Activated naive CD8-positive, alpha-beta T cell treated with anti-CD3 and anti-CD28 coated beads, Interleukin-2, amount 50 U/mL, for 24 hours (primary cell): Measurements from ENCODE around the gene STPG4.
"Not testable (repeated sequence)": the region's sequence is repeated elsewhere in the genome, so short reads cannot be mapped to it uniquely, and the experiment has no call there.

Experiments used
- ATAC-seq: fragments of 150-1000 bp; cut with Tn5 transposase; one replicate; pipeline ENCODE4 v1.10.0; 2021
- DNase-seq: peaks from one replicate; pipeline ENCODE4 v3.0.0; 2021
- H3K27ac Mint-ChIP-seq: one replicate; pipeline ENCODE4 v1.8.0; 2021; ENCODE audit warnings: mild to moderate bottlenecking, mixed read lengths
- H3K27me3 Mint-ChIP-seq: one replicate; pipeline ENCODE4 v1.8.0; 2021; ENCODE audit warnings: mixed read lengths
- H3K36me3 Mint-ChIP-seq: one replicate; pipeline ENCODE4 v1.8.0; 2021; ENCODE audit warnings: low read depth, mixed read lengths
- H3K4me1 Mint-ChIP-seq: one replicate; pipeline ENCODE4 v1.8.0; 2021; ENCODE audit warnings: mixed read lengths
- H3K4me3 Mint-ChIP-seq: one replicate; pipeline ENCODE4 v1.8.0; 2021; ENCODE audit warnings: mild to moderate bottlenecking, moderate library complexity, mixed read lengths
- H3K9me3 Mint-ChIP-seq: one replicate; pipeline ENCODE4 v1.8.0; 2021; ENCODE audit warnings: mixed read lengths

The STPG4 gene

GRCh38 chr2:47181176-47181575, 26.1 kb upstream of the STPG4 start:
- peaks cover 3% of the 10 kb centered on the region for H3K27me3 Mint-ChIP-seq
- H3K36me3 Mint-ChIP-seq, result peaks cover 4% of the 10 kb centered on the region
- no peak overlapping the region for H3K27ac Mint-ChIP-seq
- no peaks in the 10 kb centered on the region for H3K9me3 Mint-ChIP-seq
- no peak overlapping the region for H3K4me3 Mint-ChIP-seq
- ATAC-seq (no peak), DNase-seq (no peak)
- H3K4me1 Mint-ChIP-seq, result peaks cover 17% of the 10 kb centered on the region

GRCh38 chr2:47180531-47180930, 25.4 kb upstream of the STPG4 start:
- DNase-seq (no peak), ATAC-seq (no peak)
- Mint-ChIP-seq H3K4me3 (no peak overlapping the region), H3K27ac (no peak overlapping the region), H3K36me3 (peaks cover 7% of the 10 kb centered on the region), H3K27me3 (peaks cover 3% of the 10 kb centered on the region), H3K9me3 (no peaks in the 10 kb centered on the region), H3K4me1 (peaks cover 21% of the 10 kb centered on the region)

- peaks cover 16% of the 10 kb centered on the region for H3K36me3 Mint-ChIP-seq
- H3K27me3 Mint-ChIP-seq, result peaks cover 3% of the 10 kb centered on the region
- H3K4me3 Mint-ChIP-seq, result no peak overlapping the region
- peaks cover 31% of the 10 kb centered on the region for H3K4me1 Mint-ChIP-seq
- no peak for ATAC-seq
- no peaks in the 10 kb centered on the region for H3K9me3 Mint-ChIP-seq
- no peak for DNase-seq
- no peak overlapping the region for H3K27ac Mint-ChIP-seq
Measured at GRCh38 chr2:47179388-47179787, 24.3 kb upstream of the STPG4 start.

GRCh38 chr2:47178341-47178740, 23.2 kb upstream of the STPG4 start:
- no peak overlapping the region for H3K4me3 Mint-ChIP-seq

GRCh38 chr2:47177043-47177565, 22.0 kb upstream of the STPG4 start:
- Mint-ChIP-seq H3K27me3 (peaks cover 3% of the 10 kb centered on the region), H3K36me3 (peaks cover 31% of the 10 kb centered on the region)

More at GRCh38 chr2:47178341-47178740, 23.2 kb upstream of the STPG4 start:
- ATAC-seq (no peak), DNase-seq (no peak)
- Mint-ChIP-seq H3K27ac (no peak overlapping the region), H3K4me1 (peaks cover 41% of the 10 kb centered on the region), H3K36me3 (peaks cover 20% of the 10 kb centered on the region), H3K9me3 (no peaks in the 10 kb centered on the region), H3K27me3 (peaks cover 3% of the 10 kb centered on the region)

GRCh38 chr2:47174733-47175361, 19.7 kb upstream of the STPG4 start:
- Mint-ChIP-seq H3K27ac (peak overlapping the region; percentile 92), H3K9me3 (no peaks in the 10 kb centered on the region), H3K4me3 (peak overlapping the region; percentile 97), H3K4me1 (peaks cover 73% of the 10 kb centered on the region), H3K27me3 (peaks cover 3% of the 10 kb centered on the region), H3K36me3 (peaks cover 47% of the 10 kb centered on the region)
- peak; percentile 20 for DNase-seq
- no peak for ATAC-seq

More at GRCh38 chr2:47177043-47177565, 22.0 kb upstream of the STPG4 start:
- DNase-seq (no peak), ATAC-seq (no peak)
- Mint-ChIP-seq H3K4me3 (peak overlapping the region; percentile 100), H3K27ac (peak overlapping the region; percentile 100), H3K9me3 (no peaks in the 10 kb centered on the region), H3K4me1 (peaks cover 52% of the 10 kb centered on the region)

- DNase-seq (no peak), ATAC-seq (no peak)
- H3K27ac Mint-ChIP-seq, result peak overlapping the region; percentile 92
- H3K4me1 Mint-ChIP-seq, result peaks cover 78% of the 10 kb centered on the region
- no peaks in the 10 kb centered on the region for H3K9me3 Mint-ChIP-seq
- H3K27me3 Mint-ChIP-seq, result peaks cover 3% of the 10 kb centered on the region
- H3K36me3 Mint-ChIP-seq, result peaks cover 51% of the 10 kb centered on the region
- H3K4me3 Mint-ChIP-seq, result peak overlapping the region; percentile 97
Measured at GRCh38 chr2:47173986-47174732, 19.1 kb upstream of the STPG4 start.

GRCh38 chr2:47172922-47173695, 18.0 kb upstream of the STPG4 start:
- ATAC-seq, result no peak
- peak overlapping the region; percentile 97 for H3K4me3 Mint-ChIP-seq
- DNase-seq, result no peak
- peaks cover 59% of the 10 kb centered on the region for H3K36me3 Mint-ChIP-seq
- H3K9me3 Mint-ChIP-seq, result no peaks in the 10 kb centered on the region
- H3K27me3 Mint-ChIP-seq, result peaks cover 3% of the 10 kb centered on the region
- H3K4me1 Mint-ChIP-seq, result peaks cover 84% of the 10 kb centered on the region
- H3K27ac Mint-ChIP-seq, result peak overlapping the region; percentile 45

GRCh38 chr2:47172156-47172921, 17.2 kb upstream of the STPG4 start:
- Mint-ChIP-seq H3K4me3 (peak overlapping the region; percentile 97), H3K36me3 (peaks cover 64% of the 10 kb centered on the region), H3K27ac (peak overlapping the region; percentile 60)

GRCh38 chr2:47169784-47170183, 14.7 kb upstream of the STPG4 start:
- no peak overlapping the region for H3K27ac Mint-ChIP-seq
- H3K36me3 Mint-ChIP-seq, result peaks cover 66% of the 10 kb centered on the region
- no peaks in the 10 kb centered on the region for H3K27me3 Mint-ChIP-seq
- H3K9me3 Mint-ChIP-seq, result no peaks in the 10 kb centered on the region
- no peak for ATAC-seq
- peaks cover 78% of the 10 kb centered on the region for H3K4me1 Mint-ChIP-seq
- DNase-seq, result no peak
- H3K4me3 Mint-ChIP-seq, result no peak overlapping the region

More at GRCh38 chr2:47172156-47172921, 17.2 kb upstream of the STPG4 start:
- no peak for DNase-seq
- Mint-ChIP-seq H3K4me1 (peaks cover 82% of the 10 kb centered on the region), H3K27me3 (peaks cover 3% of the 10 kb centered on the region), H3K9me3 (no peaks in the 10 kb centered on the region)
- no peak for ATAC-seq

- H3K36me3 Mint-ChIP-seq, result peaks cover 68% of the 10 kb centered on the region
- H3K27ac Mint-ChIP-seq, ATAC-seq, H3K9me3 Mint-ChIP-seq, DNase-seq, H3K4me3 Mint-ChIP-seq, H3K27me3 Mint-ChIP-seq: not testable (repeated sequence)
- H3K4me1 Mint-ChIP-seq, result peaks cover 74% of the 10 kb centered on the region
Measured at GRCh38 chr2:47168895-47169294, 13.8 kb upstream of the STPG4 start.

GRCh38 chr2:47167149-47167548, 12.0 kb upstream of the STPG4 start:
- Mint-ChIP-seq H3K27ac (no peak overlapping the region), H3K4me3 (no peak overlapping the region), H3K4me1 (peaks cover 63% of the 10 kb centered on the region), H3K27me3 (no peaks in the 10 kb centered on the region), H3K9me3 (no peaks in the 10 kb centered on the region), H3K36me3 (peaks cover 66% of the 10 kb centered on the region)
- ATAC-seq, result no peak
- no peak for DNase-seq

GRCh38 chr2:47165001-47165555, 10.0 kb upstream of the STPG4 start:
- DNase-seq, result no peak
- H3K27me3 Mint-ChIP-seq, result no peaks in the 10 kb centered on the region
- no peaks in the 10 kb centered on the region for H3K9me3 Mint-ChIP-seq
- no peak overlapping the region for H3K4me3 Mint-ChIP-seq
- H3K4me1 Mint-ChIP-seq, result peaks cover 47% of the 10 kb centered on the region
- H3K36me3 Mint-ChIP-seq, result peaks cover 70% of the 10 kb centered on the region
- peak overlapping the region; percentile 10 for H3K27ac Mint-ChIP-seq
- no peak for ATAC-seq

GRCh38 chr2:47162780-47163179, 7.7 kb upstream of the STPG4 start:
- H3K27me3 Mint-ChIP-seq, result no peaks in the 10 kb centered on the region
- no peaks in the 10 kb centered on the region for H3K9me3 Mint-ChIP-seq
- no peak overlapping the region for H3K4me3 Mint-ChIP-seq
- ATAC-seq, result no peak
- H3K4me1 Mint-ChIP-seq, result peaks cover 31% of the 10 kb centered on the region
- H3K27ac Mint-ChIP-seq, result peak overlapping the region; percentile 29
- peaks cover 68% of the 10 kb centered on the region for H3K36me3 Mint-ChIP-seq
- no peak for DNase-seq
